ENCODE results near the gene GRAP. TPM values are rescaled to one million over a fixed set of nuclear protein-coding genes. Genes with fewer than 3 reads are reported as not detected.

The GRAP gene
- total RNA-seq, 1 experiment from 2014 or later, result not detected

DNA sequence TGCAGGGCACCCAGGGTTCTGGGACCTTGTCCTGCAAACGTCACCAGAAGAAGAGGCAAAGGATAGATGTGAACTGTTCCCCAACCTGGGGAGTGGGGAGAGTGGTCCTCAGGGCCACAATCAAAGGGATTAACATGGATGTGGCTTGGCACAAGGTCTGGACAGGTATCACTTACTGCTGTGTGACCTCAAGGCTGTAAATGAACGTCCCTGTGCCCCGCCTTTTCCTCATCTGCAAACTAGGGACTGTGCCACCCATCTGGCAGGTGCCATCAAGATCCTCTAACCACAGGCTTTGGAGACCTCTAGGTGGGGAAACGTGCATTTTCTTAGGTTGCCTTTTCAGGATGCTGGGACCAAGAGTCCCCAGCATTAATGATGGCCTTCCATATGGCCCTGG, 69.7 kb downstream of the GRAP start:
- TF ChIP-seq, protein P1, sequence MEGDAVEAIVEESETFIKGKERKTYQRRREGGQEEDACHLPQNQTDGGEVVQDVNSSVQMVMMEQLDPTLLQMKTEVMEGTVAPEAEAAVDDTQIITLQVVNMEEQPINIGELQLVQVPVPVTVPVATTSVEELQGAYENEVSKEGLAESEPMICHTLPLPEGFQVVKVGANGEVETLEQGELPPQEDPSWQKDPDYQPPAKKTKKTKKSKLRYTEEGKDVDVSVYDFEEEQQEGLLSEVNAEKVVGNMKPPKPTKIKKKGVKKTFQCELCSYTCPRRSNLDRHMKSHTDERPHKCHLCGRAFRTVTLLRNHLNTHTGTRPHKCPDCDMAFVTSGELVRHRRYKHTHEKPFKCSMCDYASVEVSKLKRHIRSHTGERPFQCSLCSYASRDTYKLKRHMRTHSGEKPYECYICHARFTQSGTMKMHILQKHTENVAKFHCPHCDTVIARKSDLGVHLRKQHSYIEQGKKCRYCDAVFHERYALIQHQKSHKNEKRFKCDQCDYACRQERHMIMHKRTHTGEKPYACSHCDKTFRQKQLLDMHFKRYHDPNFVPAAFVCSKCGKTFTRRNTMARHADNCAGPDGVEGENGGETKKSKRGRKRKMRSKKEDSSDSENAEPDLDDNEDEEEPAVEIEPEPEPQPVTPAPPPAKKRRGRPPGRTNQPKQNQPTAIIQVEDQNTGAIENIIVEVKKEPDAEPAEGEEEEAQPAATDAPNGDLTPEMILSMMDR (IDR thresholded peaks at IDR 0.05; ENCODE audit: unreplicated experiment), result no peak
- intact Hi-C loops (cut with micrococcal nuclease; ENCODE audit: unreplicated experiment), result no loop called here
- Mint-ChIP-seq H3K27me3 (ENCODE audit: unreplicated experiment) (no peaks in the 10 kb centered on the region), H3K27ac (ENCODE audit: unreplicated experiment) (no peak overlapping the region), H3K36me3 (ENCODE audit: insufficient read depth, unreplicated experiment) (peaks cover 22% of the 10 kb centered on the region), H3K9me3 (ENCODE audit: low read depth, unreplicated experiment) (no peaks in the 10 kb centered on the region), H3K4me3 (ENCODE audit: low read depth, unreplicated experiment) (no peak overlapping the region), H3K4me1 (ENCODE audit: low read depth, unreplicated experiment) (peaks cover 3% of the 10 kb centered on the region)
- CTCF ChIA-PET, result no interaction called here
- no peak for DNase-seq
- no TSS peak for BruUV-seq (replicated peaks)

DNA sequence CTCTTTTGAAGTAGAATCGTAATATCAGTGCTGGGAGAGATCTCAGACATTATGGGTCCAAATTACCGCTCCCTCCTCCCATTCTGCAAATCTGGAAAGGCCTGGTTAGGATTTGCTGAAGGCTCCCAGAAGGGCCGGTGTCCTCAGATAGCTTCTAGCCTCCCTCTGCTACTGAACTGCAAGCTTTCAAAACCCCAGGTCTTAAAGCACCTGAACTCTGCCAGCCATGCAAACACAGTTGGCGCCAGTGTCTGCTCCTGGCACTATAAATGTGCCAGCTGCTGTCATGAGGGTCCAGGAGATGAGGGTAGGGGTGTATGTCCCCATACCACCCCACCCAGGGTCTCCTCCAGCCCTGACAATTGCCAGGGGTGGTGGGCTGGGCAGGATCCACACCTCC, 70.6 kb downstream of the GRAP start:
- intact Hi-C loops (cut with micrococcal nuclease; ENCODE audit: unreplicated experiment), result no loop called here
- H3K27ac Mint-ChIP-seq (ENCODE audit: unreplicated experiment), result no peak overlapping the region
- CTCF ChIA-PET, result no interaction called here
- DNase-seq, result no peak
- H3K27me3 Mint-ChIP-seq (ENCODE audit: unreplicated experiment), result no peaks in the 10 kb centered on the region
- no peak overlapping the region for H3K4me3 Mint-ChIP-seq (ENCODE audit: low read depth, unreplicated experiment)
- H3K4me1 Mint-ChIP-seq (ENCODE audit: low read depth, unreplicated experiment), result no peaks in the 10 kb centered on the region
- no TSS peak for BruUV-seq (replicated peaks)
- H3K9me3 Mint-ChIP-seq (ENCODE audit: low read depth, unreplicated experiment), result no peaks in the 10 kb centered on the region
- TF ChIP-seq, protein P1 (IDR thresholded peaks at IDR 0.05; ENCODE audit: unreplicated experiment), result no peak
- peaks cover 18% of the 10 kb centered on the region for H3K36me3 Mint-ChIP-seq (ENCODE audit: insufficient read depth, unreplicated experiment)

DNA sequence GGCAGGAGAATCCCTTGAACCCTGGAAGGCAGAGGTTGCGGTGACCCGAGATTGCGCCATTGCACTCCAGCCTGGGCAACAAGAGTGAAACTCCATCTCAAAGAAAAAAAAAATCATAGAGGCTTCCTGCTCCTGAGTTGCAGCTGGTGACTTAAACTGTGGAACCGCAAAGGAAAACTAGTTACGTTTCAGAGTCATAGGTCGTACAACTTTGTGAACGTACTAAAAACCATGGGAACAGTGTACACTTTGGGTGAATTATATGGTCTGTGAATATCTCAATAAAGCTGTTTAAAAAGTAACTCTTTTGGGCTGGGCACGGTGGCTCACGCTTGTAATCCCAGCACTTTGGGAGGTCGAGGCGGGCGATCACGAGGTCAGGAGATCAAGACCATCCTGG, 71.2 kb downstream of the GRAP start:
- no TSS peak for BruUV-seq (replicated peaks)
- Mint-ChIP-seq H3K4me1 (ENCODE audit: low read depth, unreplicated experiment) (no peaks in the 10 kb centered on the region), H3K27me3 (ENCODE audit: unreplicated experiment) (no peaks in the 10 kb centered on the region), H3K27ac (ENCODE audit: unreplicated experiment) (no peak overlapping the region), H3K36me3 (ENCODE audit: insufficient read depth, unreplicated experiment) (peaks cover 18% of the 10 kb centered on the region), H3K4me3 (ENCODE audit: low read depth, unreplicated experiment) (no peak overlapping the region), H3K9me3 (ENCODE audit: low read depth, unreplicated experiment) (no peaks in the 10 kb centered on the region)
- TF ChIP-seq, protein P1 (IDR thresholded peaks at IDR 0.05; ENCODE audit: unreplicated experiment), result no peak
- intact Hi-C loops (cut with micrococcal nuclease; ENCODE audit: unreplicated experiment), result no loop called here
- CTCF ChIA-PET, result no interaction called here
- no peak for DNase-seq

DNA sequence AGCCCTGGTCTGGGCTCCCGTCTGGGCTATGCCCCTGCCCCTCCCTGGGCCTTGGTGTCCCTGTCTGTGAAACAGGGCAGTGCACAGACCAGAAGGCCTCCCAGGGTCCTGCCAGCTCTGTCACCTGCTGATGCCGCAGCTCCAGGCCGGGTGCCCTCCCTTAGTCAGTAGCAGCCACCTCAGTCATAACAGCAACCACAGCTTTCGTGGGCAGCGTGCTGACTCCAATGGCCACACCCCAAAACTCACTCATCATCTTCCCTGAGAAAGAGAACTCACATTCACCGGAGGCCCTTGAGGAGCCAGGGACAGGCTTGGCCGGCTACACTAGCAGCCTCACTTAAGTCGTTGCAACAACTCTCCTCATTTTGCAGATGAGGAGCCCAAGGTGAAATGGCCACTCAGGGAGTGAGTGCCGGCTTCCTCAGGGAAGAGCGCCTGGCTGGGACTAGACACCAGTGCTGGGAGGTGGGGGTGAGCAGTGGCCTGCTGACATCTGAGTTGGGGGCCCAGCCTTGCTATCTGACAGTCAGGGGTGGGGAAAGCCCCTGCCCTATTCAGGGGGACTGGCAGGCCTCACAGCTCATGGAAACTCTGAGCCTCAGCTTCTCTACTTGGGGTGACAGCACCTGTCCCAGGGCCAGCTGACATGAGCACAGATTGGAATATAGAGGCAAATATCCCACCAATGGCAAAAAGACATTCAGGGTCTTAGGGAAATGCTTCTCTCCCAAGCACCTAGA, 72.2 kb downstream of the GRAP start:
- H3K4me1 Mint-ChIP-seq (ENCODE audit: low read depth, unreplicated experiment), result peaks cover 10% of the 10 kb centered on the region
- TF ChIP-seq, protein P1 (IDR thresholded peaks at IDR 0.05; ENCODE audit: unreplicated experiment), result no peak
- no peak overlapping the region for H3K4me3 Mint-ChIP-seq (ENCODE audit: low read depth, unreplicated experiment)
- no peaks in the 10 kb centered on the region for H3K9me3 Mint-ChIP-seq (ENCODE audit: low read depth, unreplicated experiment)
- no peak overlapping the region for H3K27ac Mint-ChIP-seq (ENCODE audit: unreplicated experiment)
- H3K36me3 Mint-ChIP-seq (ENCODE audit: insufficient read depth, unreplicated experiment), result peaks cover 16% of the 10 kb centered on the region
- BruUV-seq (replicated peaks), result no TSS peak
- H3K27me3 Mint-ChIP-seq (ENCODE audit: unreplicated experiment), result no peaks in the 10 kb centered on the region
- DNase-seq, result no peak
- intact Hi-C loops (cut with micrococcal nuclease; ENCODE audit: unreplicated experiment), result no loop called here
- CTCF ChIA-PET, result no interaction called here

Data from Calu3 (cell line).